NT2/D1 (cell line): ENCODE measurements around the gene RNASE13.

Source experiments
- SUZ12 ChIP-seq: IDR thresholded peaks from 2 replicates; pipeline ENCODE4 v1.6.1; 2011; ENCODE audit not compliant: insufficient read length, insufficient read depth; ENCODE audit errors: extremely low read depth
- YY1 ChIP-seq: IDR thresholded peaks from 2 replicates; pipeline ENCODE4 v1.6.1; 2011; ENCODE audit not compliant: insufficient read length, insufficient read depth
- ZNF274 ChIP-seq: IDR thresholded peaks from 2 replicates; pipeline ENCODE4 v1.6.1; 2011; ENCODE audit warnings: mild to moderate bottlenecking, low read depth, low read length

GRCh38 chr14:21075719-21076437 is 41.3 kb upstream of the RNASE13 start:
- TF ChIP-seq ZNF274 (no peak), SUZ12 (no peak), YY1 (no peak)
